H4 (cell line): ENCODE data around the gene MED13L. TPM values are rescaled to one million over a fixed set of nuclear protein-coding genes. Genes with fewer than 3 reads are reported as not detected.
A peak's percentile ranks its signal among the peaks of the same experiment; 100 is the strongest.

Source experiments
- DNase-seq: peaks from one replicate; pipeline ENCODE4 v3.0.0-alpha.2; 2015; ENCODE audit warnings: low spot score
- total RNA-seq: library from RNA; depleted of rRNA; stranded (reverse); fragments of >200 nt; shearing (Covaris generic); gene quantifications from 2 replicates; pipeline ENCODE4 v1.2.3, GENCODE V29; 2014; rRNA removed

MED13L gene
- total RNA-seq = 19.7 and 21.7 TPM in 2 replicates

GRCh38 chr12:116277467-116278278 is at the start of gene MED13L:
Gene MED13L, minus strand, starts transcription at chr12:116277693. Its CDS starts 562 bp downstream, at chr12:116277131.
- peak; percentile 72 for DNase-seq

- no peak for DNase-seq
Observed at GRCh38 chr12:116325336-116325664, 47.8 kb upstream of the MED13L start.

- DNase-seq = no peak
Observed at GRCh38 chr12:116324654-116325335, 47.3 kb upstream of the MED13L start.

- no peak for DNase-seq
Observed at GRCh38 chr12:116323406-116324386, 46.2 kb upstream of the MED13L start.

- no peak for DNase-seq
Observed at GRCh38 chr12:116321913-116322312, 44.4 kb upstream of the MED13L start.

- DNase-seq = no peak
Observed at GRCh38 chr12:116320791-116321217, 43.3 kb upstream of the MED13L start.

GRCh38 chr12:116319898-116320621 is 42.6 kb upstream of the MED13L start:
- peak; percentile 21 for DNase-seq

- DNase-seq = no peak
Observed at GRCh38 chr12:116319233-116319897, 41.9 kb upstream of the MED13L start.

- no peak for DNase-seq
Observed at GRCh38 chr12:116318576-116319232, 41.2 kb upstream of the MED13L start.

GRCh38 chr12:116317986-116318575 is 40.6 kb upstream of the MED13L start:
- no peak for DNase-seq

- no peak for DNase-seq
Observed at GRCh38 chr12:116317139-116317538, 39.6 kb upstream of the MED13L start.

GRCh38 chr12:116314477-116314876 is 37.0 kb upstream of the MED13L start:
- DNase-seq = no peak

GRCh38 chr12:116313194-116313927 is 35.9 kb upstream of the MED13L start:
- no peak for DNase-seq

- no peak for DNase-seq
Observed at GRCh38 chr12:116310082-116310481, 32.6 kb upstream of the MED13L start.

GRCh38 chr12:116309343-116309742 is 31.9 kb upstream of the MED13L start:
- DNase-seq = no peak

- no peak for DNase-seq
Observed at GRCh38 chr12:116308647-116309046, 31.2 kb upstream of the MED13L start.

- DNase-seq = no peak
Observed at GRCh38 chr12:116306968-116307367, 29.5 kb upstream of the MED13L start.

- DNase-seq = no peak
Observed at GRCh38 chr12:116306506-116306905, 29.0 kb upstream of the MED13L start.

- DNase-seq = no peak
Observed at GRCh38 chr12:116304621-116305020, 27.1 kb upstream of the MED13L start.
